Neural progenitor cell (in vitro differentiated cells): ENCODE measurements around the gene DCTPP1. TPM values are rescaled to one million over a fixed set of nuclear protein-coding genes. Genes with fewer than 3 reads are reported as not detected.
"Not testable (repeated sequence)": the region's sequence is repeated elsewhere in the genome, so short reads cannot be mapped to it uniquely, and the experiment has no call there.

Experiments used
- DNase-seq: peaks from one replicate; pipeline ENCODE4 v3.0.0-alpha.2; 2016; ENCODE audit warnings: low spot score
- H2AFZ ChIP-seq: fragments of 200-600 bp; sonication (generic); replicated peaks from 2 replicates; pipeline ENCODE4 v1.6.1; 2016; ENCODE audit warnings: antibody characterized with exemption
- H3F3A ChIP-seq: fragments of 200-600 bp; sonication (generic); 2 replicates; pipeline ENCODE4 v1.6.1; 2016; ENCODE audit warnings: antibody characterized with exemption, low read depth
- H3K27ac ChIP-seq: fragments of 200-600 bp; sonication (generic); 2 replicates; pipeline ENCODE4 v1.5.1; 2016; ENCODE audit warnings: mild to moderate bottlenecking
- H3K27me3 ChIP-seq: fragments of 200-600 bp; sonication (generic); 2 replicates; pipeline ENCODE4 v1.6.1; 2016; ENCODE audit warnings: mild to moderate bottlenecking, moderate library complexity
- H3K36me3 ChIP-seq: fragments of 200-600 bp; sonication (generic); 2 replicates; pipeline ENCODE4 v1.5.1; 2016
- H3K4me1 ChIP-seq: fragments of 200-600 bp; sonication (generic); 2 replicates; pipeline ENCODE4 v1.6.1; 2016; ENCODE audit warnings: mixed run types
- H3K4me2 ChIP-seq: fragments of 200-600 bp; sonication (generic); 2 replicates; pipeline ENCODE4 v1.6.1; 2016
- H3K4me3 ChIP-seq: fragments of 200-600 bp; sonication (generic); 2 replicates; pipeline ENCODE4 v1.5.1; 2016
- H3K79me2 ChIP-seq: fragments of 200-600 bp; sonication (generic); 2 replicates; pipeline ENCODE4 v1.6.1; 2016; ENCODE audit warnings: low read depth
- H3K9ac ChIP-seq: fragments of 200-600 bp; sonication (generic); 2 replicates; pipeline ENCODE4 v1.6.1; 2016
- H3K9me3 ChIP-seq: fragments of 200-600 bp; sonication (generic); 2 replicates; pipeline ENCODE4 v1.5.1; 2016; ENCODE audit warnings: low read depth
- H4K20me1 ChIP-seq: fragments of 200-600 bp; sonication (generic); 2 replicates; pipeline ENCODE4 v1.6.1; 2016; ENCODE audit warnings: low read depth
- H3K27ac Mint-ChIP-seq: 3 replicates; pipeline ENCODE4 v1.8.0; 2021; ENCODE audit warnings: mixed read lengths
- H3K27me3 Mint-ChIP-seq: 2 replicates; pipeline ENCODE4 v1.8.0; 2022; ENCODE audit warnings: low read depth, mild to moderate bottlenecking, inconsistent platforms, moderate library complexity, mixed read lengths; ENCODE audit not compliant: insufficient read depth
- H3K36me3 Mint-ChIP-seq: 3 replicates; pipeline ENCODE4 v1.8.0; 2021; ENCODE audit warnings: mixed read lengths
- H3K4me1 Mint-ChIP-seq: 3 replicates; pipeline ENCODE4 v1.8.0; 2021; ENCODE audit warnings: mixed read lengths
- H3K4me3 Mint-ChIP-seq: 3 replicates; pipeline ENCODE4 v1.8.0; 2021; ENCODE audit warnings: mild to moderate bottlenecking, moderate library complexity, mixed read lengths
- H3K9me3 Mint-ChIP-seq: 3 replicates; pipeline ENCODE4 v1.8.0; 2020; ENCODE audit warnings: mixed read lengths
- CTCF ChIP-seq: fragments of 200-600 bp; sonication (generic); IDR thresholded peaks from 2 replicates; pipeline ENCODE4 v1.5.1; 2017; ENCODE audit warnings: antibody characterized with exemption, mild to moderate bottlenecking
- EZH2 ChIP-seq: fragments of 200-600 bp; sonication (generic); IDR thresholded peaks from 2 replicates; pipeline ENCODE4 v1.6.1; 2017; ENCODE audit warnings: antibody characterized with exemption, mild to moderate bottlenecking, moderate library complexity
- EZH2phosphoT487 ChIP-seq: fragments of 200-600 bp; sonication (generic); IDR thresholded peaks from 2 replicates; pipeline ENCODE4 v1.6.1; 2017; ENCODE audit warnings: antibody characterized with exemption
- total RNA-seq: library from RNA; depleted of rRNA; stranded (reverse); fragments of >200 nt; gene quantifications from 2 replicates; pipeline ENCODE4 v1.2.3, GENCODE V29; 2015; ENCODE audit warnings: low replicate concordance

Gene DCTPP1
- total RNA-seq, 1 donor from 2014 or later: 30.4 TPM

GRCh38 chr16:30470632-30470995 is 40.8 kb upstream of the DCTPP1 start:
- Mint-ChIP-seq H3K27ac (no peak overlapping the region), H3K36me3 (no peaks in the 10 kb centered on the region)
- H3K27me3 ChIP-seq: no peaks in the 10 kb centered on the region

GRCh38 chr16:30470170-30470512 is 40.3 kb upstream of the DCTPP1 start:
- no peaks in the 10 kb centered on the region for H3K36me3 Mint-ChIP-seq
- Histone ChIP-seq H3F3A (no peaks in the 10 kb centered on the region), H3K27ac (no peak overlapping the region), H3K4me1 (no peaks in the 10 kb centered on the region), H3K36me3 (no peaks in the 10 kb centered on the region), H3K4me2 (no peak overlapping the region), H3K9ac (no peak overlapping the region), H3K9me3 (no peaks in the 10 kb centered on the region), H3K4me3 (no peak overlapping the region), H3K79me2 (no peaks in the 10 kb centered on the region), H3K27me3 (no peaks in the 10 kb centered on the region), H2AFZ (no peak overlapping the region), H4K20me1 (no peaks in the 10 kb centered on the region)
- TF ChIP-seq EZH2 (no peak), EZH2phosphoT487 (no peak), CTCF (no peak)
- peaks cover 4% of the 10 kb centered on the region for H3K27me3 Mint-ChIP-seq
- no peak overlapping the region for H3K27ac Mint-ChIP-seq
- no peaks in the 10 kb centered on the region for H3K9me3 Mint-ChIP-seq
- H3K4me1 Mint-ChIP-seq: no peaks in the 10 kb centered on the region
- H3K4me3 Mint-ChIP-seq: no peak overlapping the region
- DNase-seq: no peak

More at GRCh38 chr16:30470632-30470995, 40.8 kb upstream of the DCTPP1 start:
- Histone ChIP-seq H3K79me2 (no peaks in the 10 kb centered on the region), H3K4me3 (no peak overlapping the region), H4K20me1 (no peaks in the 10 kb centered on the region), H2AFZ (no peak overlapping the region), H3K36me3 (no peaks in the 10 kb centered on the region), H3K27ac (no peak overlapping the region), H3K4me2 (no peak overlapping the region), H3K4me1 (no peaks in the 10 kb centered on the region), H3K9me3 (no peaks in the 10 kb centered on the region), H3F3A (no peaks in the 10 kb centered on the region), H3K9ac (no peak overlapping the region)
- no peak for DNase-seq
- TF ChIP-seq EZH2 (no peak), CTCF (no peak), EZH2phosphoT487 (no peak)
- Mint-ChIP-seq H3K27me3 (peaks cover 4% of the 10 kb centered on the region), H3K9me3 (no peaks in the 10 kb centered on the region), H3K4me1 (no peaks in the 10 kb centered on the region), H3K4me3 (no peak overlapping the region)

- H3F3A ChIP-seq: no peaks in the 10 kb centered on the region
- H3K4me3 ChIP-seq: no peak overlapping the region
- H2AFZ ChIP-seq: no peak overlapping the region
- TF ChIP-seq CTCF (no peak), EZH2 (no peak), EZH2phosphoT487 (no peak)
- no peaks in the 10 kb centered on the region for H3K79me2 ChIP-seq
- no peak overlapping the region for H3K4me2 ChIP-seq
- no peak for DNase-seq
- H3K27ac Mint-ChIP-seq: no peak overlapping the region
- H3K36me3 ChIP-seq: no peaks in the 10 kb centered on the region
- no peaks in the 10 kb centered on the region for H3K4me1 ChIP-seq
- H3K27me3 ChIP-seq: no peaks in the 10 kb centered on the region
- no peak overlapping the region for H3K9ac ChIP-seq
- H4K20me1 ChIP-seq: no peaks in the 10 kb centered on the region
- H3K4me3 Mint-ChIP-seq: no peak overlapping the region
- H3K36me3 Mint-ChIP-seq: no peaks in the 10 kb centered on the region
- H3K4me1 Mint-ChIP-seq: no peaks in the 10 kb centered on the region
- no peaks in the 10 kb centered on the region for H3K27me3 Mint-ChIP-seq
- no peak overlapping the region for H3K27ac ChIP-seq
- H3K9me3 Mint-ChIP-seq: no peaks in the 10 kb centered on the region
- H3K9me3 ChIP-seq: no peaks in the 10 kb centered on the region
These were observed 34.2 kb upstream of the DCTPP1 start for GRCh38 chr16:30464078-30464477.

DNA sequence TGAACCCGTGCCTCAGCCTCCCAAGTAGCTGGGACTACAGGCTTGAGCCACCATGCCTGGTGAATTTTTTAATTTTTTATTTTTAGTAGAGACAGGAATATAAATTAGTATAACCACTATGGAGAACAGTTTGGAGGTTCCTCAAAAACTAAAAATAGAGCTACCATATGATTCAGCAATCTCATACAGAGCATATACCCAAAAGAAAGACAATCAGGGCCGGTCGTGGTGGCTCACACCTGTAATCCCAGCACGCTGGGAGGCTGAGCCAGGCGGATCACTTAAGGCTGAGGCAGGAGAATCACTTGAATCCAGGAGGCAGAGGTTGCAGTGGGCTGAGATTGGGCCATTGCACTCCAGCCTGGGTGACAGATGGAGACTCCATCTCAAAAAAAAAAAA is 31.6 kb upstream of the DCTPP1 start:
- not testable (repeated sequence) for H3K27me3 Mint-ChIP-seq, H3K4me1 ChIP-seq, H3K27me3 ChIP-seq, H3K4me2 ChIP-seq, H3K4me3 Mint-ChIP-seq, H3K36me3 Mint-ChIP-seq, H4K20me1 ChIP-seq, H3K79me2 ChIP-seq, H3K4me3 ChIP-seq, H3K9me3 Mint-ChIP-seq, H3K27ac ChIP-seq, H3F3A ChIP-seq, H3K9me3 ChIP-seq, H3K4me1 Mint-ChIP-seq, H3K27ac Mint-ChIP-seq, H3K9ac ChIP-seq, DNase-seq, H2AFZ ChIP-seq, H3K36me3 ChIP-seq
